ENCODE results near the gene JMJD7.

Gene JMJD7

DNA sequence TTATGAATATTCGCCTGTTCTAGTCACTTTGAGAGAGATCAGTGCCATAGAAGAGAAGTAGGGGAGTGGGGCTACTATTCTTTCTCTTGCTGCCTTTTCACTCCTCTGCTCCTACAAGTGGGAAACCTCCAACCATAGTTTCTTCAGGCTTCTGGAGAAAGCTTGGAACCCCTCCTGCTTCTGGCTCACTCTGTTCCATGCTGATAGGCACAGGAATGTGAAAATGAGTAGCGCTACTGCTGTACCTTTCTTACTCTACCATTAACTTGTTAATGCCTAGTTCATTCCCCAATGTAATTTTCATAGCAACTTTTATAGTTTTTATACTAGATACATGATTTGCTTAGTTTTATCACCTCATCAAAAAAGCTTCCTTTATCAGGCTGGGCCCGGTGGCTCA lies 26.7 kb upstream of the JMJD7 start:
- no peak for DNase-seq

- no peak for DNase-seq
These were observed 25.9 kb upstream of the JMJD7 start for GRCh38 chr15:41801850-41802455.

DNA sequence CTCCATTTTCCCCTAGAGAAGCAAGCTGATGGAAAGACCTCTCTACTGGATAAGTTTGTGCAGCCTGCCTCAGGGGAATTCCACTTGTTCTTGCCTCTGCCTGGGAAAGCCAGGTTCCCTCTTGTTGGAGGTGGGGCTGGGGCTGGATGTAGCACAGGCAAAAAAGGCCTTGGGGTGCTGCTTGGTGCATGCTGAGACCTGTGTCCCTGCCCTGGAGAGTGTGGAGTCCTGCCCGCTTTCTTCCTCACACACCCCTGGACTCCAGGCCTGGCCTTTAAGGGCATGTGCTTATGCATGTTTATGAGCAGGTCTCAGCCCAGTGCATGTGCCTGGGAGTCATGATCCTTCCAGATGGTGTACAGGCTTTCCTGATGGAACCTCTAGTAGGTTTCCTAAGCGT lies 23.5 kb upstream of the JMJD7 start:
- no peak for DNase-seq

DNA sequence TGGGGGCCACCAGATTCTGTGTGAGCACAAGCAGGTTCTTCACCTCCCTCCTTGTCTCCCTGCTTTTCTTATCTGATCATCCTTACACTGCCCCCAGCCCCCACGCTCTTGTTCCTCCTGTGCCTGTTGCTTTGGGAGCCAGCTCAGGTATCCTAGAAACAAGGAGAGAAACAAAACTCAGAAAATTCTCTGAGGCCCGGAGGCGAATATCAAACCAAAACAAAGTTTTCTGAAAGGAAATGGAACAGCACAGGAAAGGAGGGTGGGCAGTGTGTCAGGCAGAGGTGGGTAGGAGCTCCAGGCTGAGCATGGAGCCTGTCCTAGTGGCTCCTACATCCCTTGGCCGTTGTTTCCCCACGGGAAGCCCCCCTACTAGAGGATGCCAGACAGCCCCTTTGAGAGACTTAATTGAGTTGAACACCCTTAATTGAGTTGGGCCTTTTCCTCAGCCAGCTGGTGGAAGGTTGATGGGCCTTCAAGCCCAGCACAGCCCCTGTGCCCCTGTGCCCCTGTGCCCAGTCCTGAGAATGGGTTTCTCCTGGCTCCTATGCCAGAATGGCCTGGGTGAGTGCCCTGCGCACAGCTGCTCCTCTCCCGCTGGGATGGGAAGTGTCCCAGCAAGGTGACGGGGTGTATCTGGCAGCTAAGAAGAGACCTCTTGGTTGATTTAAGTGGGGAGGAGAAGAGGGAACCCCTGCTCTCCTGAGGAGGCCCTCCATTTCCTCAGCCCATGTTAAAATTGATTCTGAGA lies 22.8 kb upstream of the JMJD7 start:
- DNase-seq: no peak

GRCh38 chr15:41805711-41806110 lies 22.2 kb upstream of the JMJD7 start:
- DNase-seq: no peak

DNA sequence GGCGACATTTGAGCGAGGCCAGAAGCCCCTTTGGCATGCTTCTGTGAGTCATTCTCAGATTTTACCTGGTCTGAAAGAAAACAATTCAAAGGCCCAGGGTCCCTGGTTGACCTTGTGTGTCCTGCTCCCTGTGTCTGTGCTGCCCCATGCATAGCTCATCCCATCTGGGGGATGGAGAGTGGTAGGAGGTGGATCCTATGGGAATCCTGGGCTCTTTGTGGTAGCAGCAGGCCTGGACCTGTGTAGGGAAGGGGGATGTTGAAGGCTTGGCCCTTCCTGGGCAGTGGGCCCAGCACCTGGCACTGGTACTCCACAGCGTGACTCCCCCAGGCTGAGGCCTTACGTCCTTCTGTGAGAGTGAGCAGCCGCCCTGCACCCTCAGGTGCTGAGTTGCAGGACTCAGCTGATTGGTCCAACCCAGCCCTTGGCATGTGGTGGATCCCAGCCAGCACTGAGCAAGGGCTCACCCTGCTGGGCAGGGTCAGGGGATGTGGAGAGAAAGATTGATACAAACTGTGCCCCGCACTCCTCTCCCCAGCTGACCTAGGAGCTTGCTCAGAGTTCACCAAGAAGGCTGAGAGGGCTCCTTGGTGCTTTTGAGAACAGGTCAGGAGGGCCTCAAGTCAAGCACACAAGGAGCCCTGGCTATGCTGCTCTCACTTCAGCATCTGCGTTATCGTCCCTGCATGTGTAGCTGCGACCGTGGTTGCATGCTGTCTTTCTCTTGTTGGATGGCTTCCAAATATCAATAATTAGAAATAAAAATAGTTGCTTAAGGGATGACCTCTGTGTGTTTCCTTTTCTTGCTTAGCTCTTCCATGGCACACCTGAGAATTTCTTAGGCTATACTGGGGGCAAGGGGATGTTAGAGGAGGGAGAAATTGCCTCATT lies 21.4 kb upstream of the JMJD7 start:
- no peak for DNase-seq

GRCh38 chr15:41809121-41809520 lies 18.8 kb upstream of the JMJD7 start:
- no peak for DNase-seq

DNA sequence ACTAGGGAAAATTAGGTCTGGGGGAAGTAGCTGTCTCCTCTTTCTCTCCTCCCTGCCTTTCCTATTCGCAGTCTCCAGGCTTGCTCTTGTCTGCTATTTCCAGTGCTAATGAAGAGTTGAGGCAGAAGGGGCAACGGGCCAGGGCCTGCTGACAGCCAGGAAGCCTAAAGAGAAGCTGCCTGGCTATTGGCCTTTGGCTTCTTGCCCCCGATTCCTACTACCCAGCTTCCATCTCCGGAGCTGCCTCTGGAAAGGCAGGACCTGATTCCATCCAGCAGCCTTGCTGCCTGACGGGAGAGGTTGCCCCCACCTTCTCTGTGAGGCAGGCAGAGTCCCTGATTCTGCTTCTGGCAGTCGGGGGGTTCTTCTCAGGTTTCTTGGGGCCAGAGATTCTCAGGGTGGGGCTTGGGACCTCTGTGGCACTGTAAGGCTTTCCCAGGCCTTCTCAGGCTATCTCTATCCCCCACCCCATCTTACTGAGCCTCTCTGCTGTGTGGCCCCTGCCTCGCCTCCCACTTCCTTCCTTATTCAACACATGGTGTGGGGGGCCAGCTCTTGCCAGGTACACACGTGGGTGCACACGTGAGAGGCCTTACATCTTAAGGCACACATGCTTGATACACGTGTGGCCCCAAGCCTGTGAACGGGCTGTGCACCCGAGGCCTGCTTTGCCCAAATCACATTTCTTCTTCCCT lies 18.2 kb upstream of the JMJD7 start:
- DNase-seq: no peak

- DNase-seq: no peak
These were observed 17.1 kb upstream of the JMJD7 start for GRCh38 chr15:41810651-41811431.

- peak; percentile 68 to 70 for DNase-seq
These were observed 16.3 kb upstream of the JMJD7 start for GRCh38 chr15:41811432-41812195.

DNA sequence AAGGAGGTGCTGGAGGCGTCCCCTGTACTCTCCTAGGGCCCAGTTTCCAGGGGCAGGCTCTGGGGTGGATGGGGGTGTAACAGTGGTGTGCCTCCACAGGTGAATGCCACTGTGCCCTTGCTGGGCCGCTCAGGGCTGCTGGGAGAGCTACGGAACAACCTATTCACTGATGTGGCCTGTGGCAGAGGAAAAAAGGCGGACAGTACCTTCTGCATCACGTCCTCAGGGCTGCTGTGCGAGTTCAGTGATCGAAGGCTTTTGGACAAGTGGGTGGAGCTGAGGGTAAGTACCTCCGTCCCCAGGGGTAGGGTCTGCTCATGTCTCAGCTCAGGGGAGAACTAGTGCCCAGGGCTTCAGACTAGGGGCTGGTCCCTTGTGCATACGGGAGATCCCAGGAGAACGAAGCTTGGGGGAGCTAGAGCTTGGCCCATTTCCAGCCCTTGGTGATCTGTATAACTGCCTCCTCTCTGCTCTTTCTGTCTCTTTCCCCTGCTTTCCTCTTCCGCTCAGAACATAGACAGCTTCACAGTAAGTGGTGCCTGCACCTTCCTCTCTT lies 15.0 kb upstream of the JMJD7 start:
- no peak for DNase-seq

- DNase-seq: no peak
These were observed 14.5 kb upstream of the JMJD7 start for GRCh38 chr15:41813426-41813825.

GRCh38 chr15:41814534-41814933 lies 13.4 kb upstream of the JMJD7 start:
- DNase-seq: no peak

- no peak for DNase-seq
These were observed 11.1 kb upstream of the JMJD7 start for GRCh38 chr15:41816788-41817187.

GRCh38 chr15:41817327-41817726 lies 10.6 kb upstream of the JMJD7 start:
- no peak for DNase-seq

DNA sequence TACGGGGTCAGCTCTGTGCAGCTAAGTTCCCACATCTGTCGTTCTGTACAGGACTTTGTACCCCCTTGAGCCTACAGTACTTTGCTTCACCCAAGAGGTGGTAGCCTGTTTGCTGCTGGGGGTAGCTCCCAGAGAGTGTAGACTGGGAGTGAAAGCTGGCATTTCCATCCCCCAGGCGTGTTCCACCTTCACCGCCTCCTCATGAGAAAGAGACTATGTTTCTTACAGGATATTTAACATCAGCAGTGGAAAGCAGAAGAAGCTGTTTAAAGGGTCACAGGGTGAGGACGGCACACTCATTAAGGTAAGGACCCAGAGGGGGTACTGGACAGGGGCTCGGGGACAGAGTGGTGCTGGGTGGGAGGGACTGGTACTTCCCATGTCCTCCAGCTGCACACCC lies 10.1 kb upstream of the JMJD7 start:
- DNase-seq: no peak

- no peak for DNase-seq
These were observed 8.3 kb upstream of the JMJD7 start for GRCh38 chr15:41819455-41820050.

DNA sequence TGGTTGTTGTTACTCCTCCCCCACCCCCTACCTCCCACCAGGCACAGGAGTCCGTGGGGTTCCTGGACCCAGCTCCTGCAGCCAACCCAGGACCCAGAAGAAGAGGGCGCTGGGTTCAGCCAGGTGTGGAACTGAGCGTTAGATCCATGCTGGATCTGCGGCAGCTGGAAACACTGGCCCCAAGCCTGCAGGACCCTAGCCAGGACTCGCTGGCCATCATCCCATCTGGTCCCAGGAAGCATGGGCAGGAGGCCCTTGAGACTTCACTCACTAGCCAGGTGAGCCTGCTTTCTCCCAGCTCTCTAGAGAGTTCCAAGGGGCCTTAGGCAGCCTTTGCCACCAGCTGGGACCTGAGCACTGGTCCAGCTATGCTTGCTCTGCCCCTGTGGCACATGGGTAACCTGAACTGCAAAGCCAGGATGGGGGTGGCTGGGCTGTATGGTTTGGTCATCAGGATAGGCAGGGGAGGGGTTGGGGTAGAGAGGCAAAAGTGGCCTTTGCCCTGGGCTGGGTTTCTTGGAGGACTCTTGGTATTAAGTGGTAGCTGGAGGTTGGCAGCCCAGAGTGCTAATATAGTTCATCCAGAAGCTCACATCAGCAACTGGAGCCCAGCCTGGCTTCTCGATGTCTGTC lies 7.0 kb upstream of the JMJD7 start:
- no peak for DNase-seq

DNA sequence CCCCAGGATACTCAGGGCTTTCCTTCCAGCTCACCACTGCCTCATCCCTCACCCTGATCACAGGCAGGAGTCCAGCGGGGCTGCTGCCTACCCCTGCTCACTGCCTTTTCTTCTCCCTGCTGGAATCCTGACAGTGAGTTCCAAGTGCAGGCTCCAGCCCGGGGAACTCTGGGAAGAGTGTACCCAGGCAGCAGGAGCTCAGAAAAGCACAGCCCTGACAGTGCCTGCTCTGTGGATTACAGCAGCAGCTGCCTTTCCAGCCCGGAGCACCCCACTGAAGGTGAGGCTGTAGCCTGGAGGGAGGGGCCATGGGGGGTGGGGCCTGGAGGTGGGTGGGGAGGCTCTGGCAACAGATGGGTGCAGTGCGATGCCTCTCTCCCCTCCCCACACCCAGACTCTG lies 6.1 kb upstream of the JMJD7 start:
- no peak for DNase-seq

GRCh38 chr15:41822471-41822870 lies 5.4 kb upstream of the JMJD7 start:
- DNase-seq: no peak
